Measurements from ENCODE around the gene RBBP6. TPM values are rescaled to one million over a fixed set of nuclear protein-coding genes. Genes with fewer than 3 reads are reported as not detected.
"Not testable (repeated sequence)": the region's sequence is repeated elsewhere in the genome, so short reads cannot be mapped to it uniquely, and the experiment has no call there.

Gene RBBP6
- total and polyA plus RNA-seq, 9 donors, result 21.6 to 44.2 (median 35.3) TPM

- WGBS (ENCODE audit: insufficient coverage), result 63% methylated on average over 1 of the region's 5 CpGs
- not testable (repeated sequence) for H3K27ac ChIP-seq (ENCODE audit: low read length); H3K36me3 ChIP-seq (ENCODE audit: control insufficient read depth, insufficient read depth, low read length); H3K9me3 ChIP-seq (replicated peaks; ENCODE audit: control insufficient read depth, low read depth, low read length); DNase-seq; H3K4me3 ChIP-seq (ENCODE audit: low read length)
- Histone ChIP-seq H3K27me3 (ENCODE audit: control insufficient read depth, insufficient read depth, low read length) (peaks cover 24% of the 10 kb centered on the region), H3K4me1 (ENCODE audit: control insufficient read depth, insufficient read depth, low read length) (peaks cover 11% of the 10 kb centered on the region)
These were observed 73.9 kb downstream of the RBBP6 start for GRCh38 chr16:24613267-24613666.

GRCh38 chr16:24617502-24617901, 78.1 kb downstream of the RBBP6 start:
- H3K27me3 ChIP-seq (ENCODE audit: control insufficient read depth, insufficient read depth, low read length), result no peaks in the 10 kb centered on the region
- H3K4me3 ChIP-seq (ENCODE audit: low read length), result no peak overlapping the region
- no peak overlapping the region for H3K27ac ChIP-seq (ENCODE audit: low read length)
- DNase-seq, result no peak
- H3K36me3 ChIP-seq (ENCODE audit: control insufficient read depth, insufficient read depth, low read length), result no peaks in the 10 kb centered on the region
- WGBS (ENCODE audit: insufficient coverage), result no CpG with 5 or more reads among the region's 2 CpGs
- no peaks in the 10 kb centered on the region for H3K4me1 ChIP-seq (ENCODE audit: control insufficient read depth, insufficient read depth, low read length)
- no peaks in the 10 kb centered on the region for H3K9me3 ChIP-seq (replicated peaks; ENCODE audit: control insufficient read depth, low read depth, low read length)

Other genes with a start within 250 kb of the RBBP6 start
- 23.6 TPM for gene TNRC6A, start 190.1 kb downstream of the RBBP6 start, total RNA-seq
- 10 to 100 TPM; 26.0 to 34.7 (median 30.1) TPM for gene TNRC6A, start 190.1 kb downstream of the RBBP6 start, polyA plus RNA-seq (ENCODE audit: insufficient read depth in 1 of 8, insufficient read length in 8 of 8, low replicate concordance in 1 of 8)